Measurements from ENCODE around the gene RGS10.

Gene RGS10

GRCh38 chr10:119495545-119495944 is 47.0 kb downstream of the RGS10 start:
- TF ChIP-seq, protein P1, sequence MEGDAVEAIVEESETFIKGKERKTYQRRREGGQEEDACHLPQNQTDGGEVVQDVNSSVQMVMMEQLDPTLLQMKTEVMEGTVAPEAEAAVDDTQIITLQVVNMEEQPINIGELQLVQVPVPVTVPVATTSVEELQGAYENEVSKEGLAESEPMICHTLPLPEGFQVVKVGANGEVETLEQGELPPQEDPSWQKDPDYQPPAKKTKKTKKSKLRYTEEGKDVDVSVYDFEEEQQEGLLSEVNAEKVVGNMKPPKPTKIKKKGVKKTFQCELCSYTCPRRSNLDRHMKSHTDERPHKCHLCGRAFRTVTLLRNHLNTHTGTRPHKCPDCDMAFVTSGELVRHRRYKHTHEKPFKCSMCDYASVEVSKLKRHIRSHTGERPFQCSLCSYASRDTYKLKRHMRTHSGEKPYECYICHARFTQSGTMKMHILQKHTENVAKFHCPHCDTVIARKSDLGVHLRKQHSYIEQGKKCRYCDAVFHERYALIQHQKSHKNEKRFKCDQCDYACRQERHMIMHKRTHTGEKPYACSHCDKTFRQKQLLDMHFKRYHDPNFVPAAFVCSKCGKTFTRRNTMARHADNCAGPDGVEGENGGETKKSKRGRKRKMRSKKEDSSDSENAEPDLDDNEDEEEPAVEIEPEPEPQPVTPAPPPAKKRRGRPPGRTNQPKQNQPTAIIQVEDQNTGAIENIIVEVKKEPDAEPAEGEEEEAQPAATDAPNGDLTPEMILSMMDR (IDR thresholded peaks at IDR 0.05; ENCODE audit: low read depth, low read length, missing control alignments), result no peak
- H3K4me3 ChIP-seq (ENCODE audit: low read depth, low read length), result no peak overlapping the region
- no peak for DNase-seq (ENCODE audit: low read depth)

- no peak for DNase-seq (ENCODE audit: low read depth)
- TF ChIP-seq, protein P1 (IDR thresholded peaks at IDR 0.05; ENCODE audit: low read depth, low read length, missing control alignments), result no peak
- no peak overlapping the region for H3K4me3 ChIP-seq (ENCODE audit: low read depth, low read length)
Observed at GRCh38 chr10:119495021-119495505, 47.5 kb downstream of the RGS10 start.

DNA sequence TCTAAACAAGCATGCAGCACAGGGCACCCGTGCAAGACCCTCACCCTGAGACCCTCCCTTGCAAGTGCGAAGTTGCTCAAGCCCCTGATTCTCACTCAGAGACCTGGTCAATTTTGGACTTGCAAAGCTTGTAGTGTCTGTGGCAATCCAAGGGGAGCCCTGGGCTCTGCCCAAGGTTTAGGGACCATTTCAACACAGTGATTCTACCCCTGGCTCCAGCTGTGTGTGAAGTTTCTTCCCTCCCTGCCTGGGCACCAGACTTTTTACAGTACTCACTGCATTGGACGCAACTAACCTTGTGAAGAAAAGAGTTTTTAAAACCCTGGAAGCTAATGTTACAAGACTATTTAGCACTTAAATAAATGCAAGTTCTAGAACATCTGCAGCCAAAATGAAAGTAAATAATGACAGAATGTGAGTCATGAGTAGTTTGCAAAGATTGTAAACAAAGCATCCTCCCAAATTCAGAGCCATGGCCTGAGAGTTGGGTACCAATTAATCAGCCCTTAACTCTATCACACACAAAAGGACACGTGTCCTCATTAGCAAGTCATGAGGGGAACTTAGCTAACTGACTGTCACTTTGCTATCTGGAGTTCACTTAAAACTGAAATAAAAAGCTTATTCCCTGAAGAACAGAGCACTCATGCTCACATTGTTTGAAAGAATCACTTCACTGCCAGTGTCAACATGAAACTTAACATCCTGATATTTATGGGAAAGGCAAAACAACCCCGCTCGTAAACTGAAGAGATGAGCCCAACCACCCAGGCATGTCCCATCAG is 48.1 kb downstream of the RGS10 start:
- H3K4me3 ChIP-seq (ENCODE audit: low read depth, low read length), result no peak overlapping the region
- TF ChIP-seq, protein P1 (IDR thresholded peaks at IDR 0.05; ENCODE audit: low read depth, low read length, missing control alignments), result no peak
- DNase-seq (ENCODE audit: low read depth), result no peak

- DNase-seq (ENCODE audit: low read depth), result no peak
- no peak overlapping the region for H3K4me3 ChIP-seq (ENCODE audit: low read depth, low read length)
- TF ChIP-seq, protein P1 (IDR thresholded peaks at IDR 0.05; ENCODE audit: low read depth, low read length, missing control alignments), result no peak
Observed at GRCh38 chr10:119493155-119493554, 49.4 kb downstream of the RGS10 start.

DNA sequence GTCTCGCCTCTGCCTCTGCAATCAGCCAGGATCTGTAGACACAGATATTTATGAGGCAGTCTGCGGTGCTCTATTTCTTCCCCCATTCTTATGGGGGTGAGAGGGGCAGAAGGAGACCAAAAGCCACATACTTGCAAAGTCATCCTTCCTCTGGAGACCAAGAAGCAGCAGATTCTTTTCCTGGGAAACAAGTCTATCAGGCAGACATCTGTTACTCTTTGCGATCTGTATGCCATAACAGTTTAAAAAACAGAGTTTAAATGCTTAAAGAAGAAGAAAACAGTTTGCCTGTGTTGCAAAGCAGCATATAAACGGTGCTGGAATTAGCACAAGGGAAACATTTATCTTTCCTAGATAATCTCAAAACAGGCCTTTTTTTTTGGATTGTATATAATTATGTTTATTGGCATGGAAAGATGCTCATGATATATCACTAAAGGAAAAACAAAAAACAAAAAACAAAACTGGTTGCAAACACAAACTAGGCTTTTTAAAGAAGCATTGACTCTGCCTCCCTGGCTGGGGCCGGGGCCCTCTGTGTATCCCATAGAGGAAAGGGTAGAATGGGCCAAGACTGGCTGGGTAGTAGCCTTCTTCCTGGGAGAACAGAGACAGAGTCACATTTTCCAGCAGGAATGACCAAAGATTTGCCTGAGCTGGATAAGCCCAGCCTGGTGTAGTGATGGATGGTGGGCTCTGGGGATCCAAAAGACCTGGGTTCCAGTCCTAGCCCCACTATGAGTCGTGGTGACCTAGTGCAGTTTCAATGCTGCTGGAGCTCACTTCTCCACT is 50.4 kb downstream of the RGS10 start:
- DNase-seq (ENCODE audit: low read depth), result no peak
- H3K4me3 ChIP-seq (ENCODE audit: low read depth, low read length), result no peak overlapping the region
- TF ChIP-seq, protein P1 (IDR thresholded peaks at IDR 0.05; ENCODE audit: low read depth, low read length, missing control alignments), result no peak

GRCh38 chr10:119489991-119490326 is 52.6 kb downstream of the RGS10 start:
- DNase-seq (ENCODE audit: low read depth), result no peak
- H3K4me3 ChIP-seq (ENCODE audit: low read depth, low read length), result no peak overlapping the region

More at GRCh38 chr10:119489991-119490326, 52.6 kb downstream of the RGS10 start:
- TF ChIP-seq, protein P1 (IDR thresholded peaks at IDR 0.05; ENCODE audit: low read depth, low read length, missing control alignments), result no peak
